Ureter (tissue), 1 donor: ENCODE data around the gene CTSO. TPM values are rescaled to one million over a fixed set of nuclear protein-coding genes. Genes with fewer than 3 reads are reported as not detected.
"Not testable (repeated sequence)": the region's sequence is repeated elsewhere in the genome, so short reads cannot be mapped to it uniquely, and the experiment has no call there.

Experiments used
- DNase-seq: peaks from one replicate; pipeline ENCODE4 v3.0.0-alpha.2; 2020; ENCODE audit warnings: low spot score
- total RNA-seq: library from RNA; stranded (reverse); gene quantifications from one replicate; pipeline ENCODE4 v1.2.4, GENCODE V29; 2023
- donor health status: DM: yes; HTN: yes; CAD: no.

CTSO gene
- total RNA-seq, 1 donor from 2014 or later: 27.4 TPM

DNA sequence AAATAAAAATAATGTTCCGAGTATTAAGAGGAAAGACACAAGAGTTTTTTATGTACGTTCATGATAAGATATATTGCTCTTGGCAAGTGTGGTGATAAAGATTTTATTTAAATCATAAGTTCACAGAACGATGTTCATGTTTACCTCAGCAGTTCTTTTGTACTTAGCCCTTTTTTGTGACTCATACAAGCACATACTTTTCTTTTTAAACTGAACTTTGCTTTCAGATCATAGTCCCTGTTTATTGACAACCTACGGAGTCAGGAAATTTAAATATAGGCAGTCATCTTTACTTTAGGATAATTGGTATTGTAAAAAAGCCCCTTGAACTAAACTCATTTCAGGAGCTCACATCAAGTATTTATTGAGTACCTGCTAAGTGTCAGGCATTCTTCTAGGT lies 1.3 kb upstream of the CTSO start:
- no peak for DNase-seq

- no peak for DNase-seq
Measured at GRCh38 chr4:155954118-155954685, 536 bp upstream of the CTSO start.

GRCh38 chr4:155952501-155952901 lies 1.2 kb downstream of the CTSO start:
- DNase-seq: no peak

DNA sequence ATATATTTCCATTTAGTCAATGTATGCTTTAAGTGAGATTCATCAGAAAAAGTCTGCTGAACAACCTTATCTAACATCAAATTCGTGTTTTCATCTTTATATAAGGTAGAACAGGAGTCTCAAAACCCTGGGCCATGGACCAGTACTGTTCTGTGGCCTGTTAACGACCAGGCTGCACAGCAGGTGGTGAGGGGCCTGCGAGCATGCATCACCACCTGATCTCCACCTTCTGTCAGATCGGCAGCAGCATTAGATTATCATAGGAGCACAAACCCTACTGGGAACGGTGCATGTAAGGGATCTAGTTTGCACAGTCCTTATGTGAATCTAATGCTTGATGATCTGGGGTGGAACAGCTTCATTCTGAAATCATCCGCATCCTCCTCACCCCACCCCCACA lies 3.2 kb downstream of the CTSO start:
- no peak for DNase-seq

- DNase-seq: no peak
Measured at GRCh38 chr4:155948541-155948940, 5.1 kb downstream of the CTSO start.

GRCh38 chr4:155946486-155946885 lies 7.2 kb downstream of the CTSO start:
- DNase-seq: no peak

GRCh38 chr4:155944516-155944915 lies 9.2 kb downstream of the CTSO start:
- DNase-seq: no peak

DNA sequence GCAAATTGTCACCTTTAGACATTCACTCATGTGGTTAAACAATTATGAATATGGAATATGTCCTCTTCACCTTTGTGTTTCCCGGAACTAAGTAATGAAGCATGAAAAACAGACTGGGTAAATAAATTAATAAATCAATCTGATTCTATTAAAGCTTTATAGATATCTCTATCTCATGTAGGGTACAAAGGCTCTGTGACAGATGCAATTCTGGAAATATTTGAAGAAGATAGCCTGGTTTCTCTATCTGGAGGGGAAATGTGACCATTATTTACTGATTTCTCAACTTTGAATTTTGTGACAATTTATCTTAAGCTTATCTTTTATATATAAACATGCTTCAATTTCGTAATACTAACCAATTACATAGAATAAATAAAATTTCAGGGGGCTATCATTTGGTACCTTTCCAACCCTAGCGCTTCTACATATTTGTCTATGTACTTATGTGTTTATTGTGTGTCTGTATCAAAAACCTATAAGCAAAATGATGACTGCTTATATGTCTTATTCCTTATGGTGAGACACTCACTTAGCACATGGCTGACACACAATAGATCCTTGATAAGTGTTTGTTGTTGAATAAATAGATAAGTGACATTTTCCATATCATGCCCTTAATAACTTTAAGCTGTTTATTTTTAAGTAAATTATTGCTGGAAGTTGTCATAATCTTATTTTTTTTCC lies 9.9 kb downstream of the CTSO start:
- no peak for DNase-seq

DNA sequence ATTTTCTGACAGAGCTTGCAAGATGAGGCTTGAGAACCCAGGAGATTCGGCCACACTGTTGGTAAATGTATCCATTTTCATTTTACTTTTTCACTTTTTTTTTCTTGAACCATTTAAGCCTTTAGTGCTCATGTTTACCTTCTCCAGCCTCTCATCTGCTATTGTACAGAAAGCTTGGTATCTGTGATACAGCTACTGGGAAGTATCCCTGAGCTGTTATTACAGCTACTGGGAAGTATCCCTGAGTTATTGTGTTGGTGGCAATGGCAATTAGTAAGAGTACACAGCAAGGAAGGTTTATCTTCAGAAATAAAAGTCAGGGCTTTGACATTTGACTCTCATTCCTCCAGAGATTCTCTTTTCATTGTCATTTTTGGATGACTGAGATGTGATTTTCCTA lies 11.8 kb downstream of the CTSO start:
- no peak for DNase-seq

DNA sequence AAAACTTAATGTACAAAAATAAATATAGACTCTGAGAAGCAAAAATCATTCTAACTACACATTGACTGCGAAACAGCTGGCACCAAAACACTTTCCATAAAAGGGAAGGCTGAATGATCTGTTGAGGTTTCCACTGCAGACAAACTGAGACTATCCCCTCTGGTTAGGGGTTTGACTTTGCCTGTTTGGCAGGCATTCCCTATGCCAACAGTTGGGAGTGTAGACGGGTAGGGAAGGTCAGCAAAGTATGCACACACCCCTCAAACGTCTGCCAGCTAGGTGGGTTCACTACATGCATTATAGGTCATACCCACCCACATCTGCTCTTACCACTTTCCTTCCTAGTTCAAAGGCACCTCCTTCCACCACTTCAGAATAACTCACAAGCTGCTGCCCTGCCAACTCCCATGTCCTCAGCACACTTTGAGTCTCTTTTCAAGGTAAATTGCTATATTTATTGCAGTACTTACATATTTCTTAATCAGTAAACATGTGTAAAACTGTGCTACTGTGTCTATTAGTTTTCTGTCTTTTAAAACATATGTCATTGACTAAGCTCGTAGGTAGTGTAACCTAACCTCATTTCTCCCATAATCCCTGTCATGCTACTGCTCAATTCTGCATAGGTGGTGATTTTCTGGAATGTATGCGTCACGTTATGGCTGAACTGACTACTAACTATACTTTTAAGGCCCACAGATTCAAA lies 12.4 kb downstream of the CTSO start:
- no peak for DNase-seq

GRCh38 chr4:155935389-155935986 lies 18.2 kb downstream of the CTSO start:
- no peak for DNase-seq

GRCh38 chr4:155934634-155935033 lies 19.0 kb downstream of the CTSO start:
- not testable (repeated sequence) for DNase-seq

GRCh38 chr4:155931634-155932033 lies 22.0 kb downstream of the CTSO start:
- DNase-seq: no peak

GRCh38 chr4:155930330-155930729 lies 23.3 kb downstream of the CTSO start:
- no peak for DNase-seq

DNA sequence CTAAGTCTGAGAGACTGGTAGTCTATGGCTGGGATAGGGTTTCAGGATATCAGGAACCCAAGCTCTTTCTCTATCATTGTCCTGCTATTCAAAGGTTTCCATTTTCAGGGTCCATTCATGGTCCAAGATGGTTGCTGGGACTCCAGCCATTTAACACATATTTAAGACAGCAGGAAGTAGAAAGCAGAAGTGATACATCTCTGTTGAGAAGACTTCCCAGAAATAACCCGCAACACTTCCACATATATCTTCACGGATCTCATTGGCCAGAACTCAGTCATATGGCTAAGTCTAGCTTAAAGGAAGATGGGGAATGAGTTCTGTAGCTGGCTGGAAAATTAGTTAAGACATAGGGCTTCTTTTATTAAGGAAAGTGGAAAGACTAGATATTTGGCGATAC lies 23.8 kb downstream of the CTSO start:
- no peak for DNase-seq

DNA sequence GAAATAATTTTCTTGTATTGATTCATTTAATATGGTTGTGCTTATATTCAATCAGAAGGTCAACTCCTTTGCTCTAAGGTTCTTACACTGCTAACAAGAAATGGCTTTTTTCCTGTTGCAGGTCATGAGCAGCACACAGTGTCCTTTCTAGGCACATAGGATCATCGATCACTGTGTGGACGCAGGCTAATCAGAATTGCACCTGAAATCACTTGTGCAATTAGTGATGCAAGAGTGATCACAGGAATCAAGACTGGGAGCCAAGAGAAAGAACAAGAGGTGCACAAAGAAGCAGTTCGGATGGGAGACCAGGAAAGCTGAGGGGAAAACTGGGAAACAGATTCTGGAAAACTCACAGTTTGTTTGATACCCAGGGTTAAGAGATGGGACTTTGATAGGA lies 29.0 kb downstream of the CTSO start:
- DNase-seq: no peak

DNA sequence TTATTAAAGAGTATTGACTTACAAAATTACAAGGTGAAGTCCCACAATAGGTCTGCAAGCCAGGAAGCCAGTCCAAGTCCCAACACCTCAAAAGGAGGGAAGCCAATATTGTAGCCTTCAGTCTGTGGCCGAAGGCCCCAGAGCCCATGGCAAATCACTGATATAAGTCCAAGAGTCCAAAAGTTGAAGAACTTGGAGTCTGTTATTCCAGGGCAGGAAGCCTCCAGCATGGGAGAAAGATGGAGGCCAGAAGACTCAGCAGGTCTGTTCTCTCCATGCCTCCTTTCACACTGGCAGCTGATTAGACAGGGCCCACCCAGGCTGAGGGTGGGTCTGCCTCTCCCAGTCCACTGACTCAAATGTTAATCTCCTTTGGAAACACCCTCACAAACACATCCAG lies 32.1 kb downstream of the CTSO start:
- no peak for DNase-seq

DNA sequence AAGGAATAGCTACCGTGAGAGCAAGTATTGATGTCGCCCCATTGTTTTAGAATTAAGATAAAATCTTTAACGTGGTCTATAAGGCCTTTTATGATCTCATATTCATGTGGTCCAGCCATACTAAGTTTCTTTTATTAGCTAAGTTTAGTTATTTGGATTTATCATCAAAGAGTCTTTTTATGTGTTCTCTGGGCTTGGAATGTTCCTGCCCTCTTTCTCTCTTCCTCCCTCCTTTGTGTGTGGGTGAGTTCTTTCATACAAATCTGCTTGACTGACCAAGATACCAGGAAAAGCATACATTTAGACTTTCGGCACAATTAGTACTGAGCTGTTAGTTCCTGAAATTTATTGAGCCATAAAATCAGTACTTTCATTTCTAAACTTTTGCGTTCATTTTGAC lies 38.9 kb downstream of the CTSO start:
- DNase-seq: no peak

DNA sequence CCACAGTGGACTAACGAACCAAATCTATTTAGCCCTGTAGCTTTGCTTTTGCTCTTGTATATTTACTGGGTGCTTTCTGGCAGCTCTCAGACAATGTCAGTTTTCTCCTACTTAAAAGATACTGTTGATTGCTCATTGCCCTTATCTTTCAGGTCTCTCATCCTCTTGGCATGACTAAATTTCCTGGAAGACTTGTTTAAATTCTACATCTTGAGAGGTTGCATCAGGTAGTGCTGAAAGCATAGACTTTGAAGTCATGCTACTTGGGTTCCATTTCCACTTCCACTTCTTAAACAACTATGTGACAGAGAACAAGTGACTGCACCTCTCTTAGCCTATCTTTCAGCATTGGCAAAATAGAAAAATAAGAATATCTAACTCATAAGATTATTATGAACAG lies 41.8 kb downstream of the CTSO start:
- DNase-seq: no peak

- DNase-seq: no peak
Measured at GRCh38 chr4:155909615-155910226, 43.9 kb downstream of the CTSO start.

DNA sequence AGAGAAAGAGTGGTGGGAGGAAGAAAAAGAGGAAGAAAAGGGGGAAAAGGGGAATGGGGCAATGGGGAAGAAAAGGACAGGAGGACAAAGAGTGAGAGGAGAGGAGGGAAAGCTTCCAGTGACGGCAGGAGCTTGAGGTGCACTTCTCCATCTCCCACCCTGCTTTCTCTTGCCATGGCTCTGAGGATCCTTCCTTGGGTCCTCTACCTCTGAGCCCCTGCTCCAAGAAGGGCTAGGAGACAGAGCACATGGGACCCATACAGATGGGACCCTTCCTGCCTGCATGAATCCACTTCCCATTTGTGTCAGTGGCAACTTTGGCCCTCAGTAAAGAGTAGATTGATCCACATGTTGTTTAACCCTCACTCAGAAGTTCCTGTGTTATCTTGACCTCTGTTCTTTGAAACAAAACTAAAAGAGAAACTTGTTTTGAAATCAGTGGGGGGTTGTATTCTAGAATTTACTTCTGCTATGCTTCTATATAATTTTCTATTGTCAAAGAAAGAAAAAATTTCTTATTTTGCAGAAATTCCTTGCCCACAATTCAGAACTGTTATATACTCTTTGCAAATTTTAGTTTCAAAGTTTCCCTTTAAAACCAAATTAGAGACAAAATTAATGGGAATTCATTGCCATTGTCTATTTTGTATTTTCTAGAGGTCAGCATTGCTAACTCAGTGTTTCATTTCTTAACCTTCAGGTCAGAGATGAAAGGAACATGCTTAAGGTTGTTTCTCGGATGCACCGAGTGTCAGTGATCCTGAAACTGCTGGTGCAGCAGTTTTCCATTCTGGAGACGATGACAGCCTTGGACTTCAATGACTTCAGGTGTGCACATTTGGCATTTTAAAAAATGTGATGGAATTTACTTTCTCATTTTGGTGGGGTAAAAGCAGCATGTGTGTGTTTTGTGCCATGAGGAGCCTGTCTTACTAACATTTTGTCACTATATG lies 45.2 kb downstream of the CTSO start:
- DNase-seq: no peak
